H9 (cell line): ENCODE data around the gene SEMA6C. TPM values are rescaled to one million over a fixed set of nuclear protein-coding genes. Genes with fewer than 3 reads are reported as not detected.

Source experiments
- DNase-seq: peaks from one replicate; pipeline ENCODE4 v3.0.0-alpha.2; 2017
- H2AFZ ChIP-seq: one replicate; pipeline ENCODE4 v1.6.1; 2013; ENCODE audit warnings: mild to moderate bottlenecking, low read length, control low read depth, moderate library complexity
- H2AK5ac ChIP-seq: 2 replicates; pipeline ENCODE4 v1.6.1; 2013; ENCODE audit warnings: low read length, control low read depth, mixed read lengths; ENCODE audit not compliant: insufficient read length
- H2BK120ac ChIP-seq: one replicate; pipeline ENCODE4 v1.6.1; 2013; ENCODE audit warnings: low read depth, mild to moderate bottlenecking, low read length, control low read depth, inconsistent platforms; ENCODE audit not compliant: poor library complexity, severe bottlenecking
- H2BK12ac ChIP-seq: 2 replicates; pipeline ENCODE4 v1.6.1; 2013; ENCODE audit warnings: low read length, control low read depth, mixed read lengths, low read depth; ENCODE audit not compliant: insufficient read length
- H2BK15ac ChIP-seq: 2 replicates; pipeline ENCODE4 v1.6.1; 2013; ENCODE audit warnings: low read depth, low read length, control low read depth
- H2BK20ac ChIP-seq: one replicate; pipeline ENCODE4 v1.6.1; 2013; ENCODE audit warnings: low read depth, mild to moderate bottlenecking, low read length, control low read depth, inconsistent platforms; ENCODE audit not compliant: poor library complexity, severe bottlenecking
- H2BK5ac ChIP-seq: 2 replicates; pipeline ENCODE4 v1.6.1; 2013; ENCODE audit warnings: low read length, control low read depth, mixed read lengths; ENCODE audit not compliant: insufficient read length
- H3K14ac ChIP-seq: 2 replicates; pipeline ENCODE4 v1.6.1; 2013; ENCODE audit warnings: low read length, control low read depth; ENCODE audit not compliant: insufficient read depth
- H3K18ac ChIP-seq: 2 replicates; pipeline ENCODE4 v1.6.1; 2013; ENCODE audit warnings: low read depth, mild to moderate bottlenecking, mixed read lengths, low read length, control low read depth; ENCODE audit not compliant: insufficient read length
- H3K23ac ChIP-seq: 2 replicates; pipeline ENCODE4 v1.6.1; 2013; ENCODE audit warnings: low read length, control low read depth, mixed read lengths, low read depth; ENCODE audit not compliant: insufficient read length
- H3K23me2 ChIP-seq: 2 replicates; pipeline ENCODE4 v1.6.1; 2013; ENCODE audit warnings: low read depth, mild to moderate bottlenecking, mixed read lengths, low read length, control low read depth; ENCODE audit not compliant: insufficient read length, poor library complexity, severe bottlenecking
- H3K27ac ChIP-seq: 2 replicates; pipeline ENCODE4 v1.5.1; 2013; ENCODE audit warnings: low read length, control low read depth, mixed read lengths, low read depth; ENCODE audit not compliant: insufficient read length
- H3K27me3 ChIP-seq: 2 replicates; pipeline ENCODE4 v1.6.1; 2013; ENCODE audit warnings: low read length, control low read depth, inconsistent platforms; ENCODE audit not compliant: insufficient read depth
- H3K4ac ChIP-seq: 2 replicates; pipeline ENCODE4 v1.6.1; 2013; ENCODE audit warnings: low read depth, mild to moderate bottlenecking, control low read depth, inconsistent platforms, low read length, moderate library complexity
- H3K4me1 ChIP-seq: 2 replicates; pipeline ENCODE4 v1.6.1; 2013; ENCODE audit warnings: low read length, control low read depth, inconsistent platforms; ENCODE audit not compliant: insufficient read depth
- H3K4me2 ChIP-seq: 2 replicates; pipeline ENCODE4 v1.6.1; 2013; ENCODE audit warnings: low read length, control low read depth, mixed read lengths; ENCODE audit not compliant: insufficient read length, insufficient read depth
- H3K56ac ChIP-seq: 2 replicates; pipeline ENCODE4 v1.6.1; 2013; ENCODE audit warnings: low read depth, mild to moderate bottlenecking, mixed read lengths, low read length, control low read depth; ENCODE audit not compliant: insufficient read length
- H3K79me1 ChIP-seq: 2 replicates; pipeline ENCODE4 v1.6.1; 2013; ENCODE audit warnings: low read depth, mild to moderate bottlenecking, moderate library complexity, low read length, control low read depth, inconsistent platforms; ENCODE audit not compliant: insufficient read depth, poor library complexity, severe bottlenecking
- H3K79me2 ChIP-seq: 2 replicates; pipeline ENCODE4 v1.6.1; 2013; ENCODE audit warnings: low read length, control low read depth, inconsistent platforms; ENCODE audit not compliant: insufficient read depth
- H3K9ac ChIP-seq: 2 replicates; pipeline ENCODE4 v1.6.1; 2013; ENCODE audit warnings: low read length, control low read depth, mixed read lengths; ENCODE audit not compliant: insufficient read length; ENCODE audit errors: extremely low read depth
- H3K9me3 ChIP-seq: one replicate; pipeline ENCODE4 v1.6.1; 2013; ENCODE audit warnings: low read depth, low read length, inconsistent platforms; ENCODE audit not compliant: control insufficient read depth
- H3T11ph ChIP-seq: one replicate; pipeline ENCODE4 v1.6.1; 2013; ENCODE audit warnings: mild to moderate bottlenecking, low read length, control low read depth, inconsistent platforms
- H4K20me1 ChIP-seq: one replicate; pipeline ENCODE4 v1.6.1; 2013; ENCODE audit not compliant: control insufficient read depth, insufficient read length, insufficient read depth
- H4K5ac ChIP-seq: 2 replicates; pipeline ENCODE4 v1.6.1; 2013; ENCODE audit warnings: low read depth, mild to moderate bottlenecking, mixed read lengths, low read length, control low read depth; ENCODE audit not compliant: insufficient read length
- H4K8ac ChIP-seq: replicated peaks from 2 replicates; pipeline ENCODE4 v1.6.1; 2013; ENCODE audit warnings: low read length, control low read depth, mixed read lengths, low read depth; ENCODE audit not compliant: insufficient read length
- H4K91ac ChIP-seq: 2 replicates; pipeline ENCODE4 v1.6.1; 2013; ENCODE audit warnings: low read depth, mild to moderate bottlenecking, moderate library complexity, mixed read lengths, low read length, control low read depth; ENCODE audit not compliant: insufficient read length
- H3K27ac Mint-ChIP-seq, 3 experiments: 2 replicates in 2 of 3; 3 replicates in 1 of 3; pipeline ENCODE4 v1.8.0; 2020 to 2021; ENCODE audit warnings: mixed read lengths in 3 of 3, mild to moderate bottlenecking in 1 of 3, moderate library complexity in 1 of 3
- H3K27me3 Mint-ChIP-seq: 2 replicates; pipeline ENCODE4 v1.8.0; 2021; ENCODE audit warnings: low read depth, mild to moderate bottlenecking, moderate library complexity, mixed read lengths
- H3K36me3 Mint-ChIP-seq, 3 experiments: 2 replicates in 2 of 3; 3 replicates in 1 of 3; pipeline ENCODE4 v1.8.0; 2020 to 2021; ENCODE audit warnings: low read depth in 3 of 3, mixed read lengths in 3 of 3; ENCODE audit not compliant: insufficient read depth in 1 of 3
- H3K4me1 Mint-ChIP-seq, 2 experiments: 2 replicates each; pipeline ENCODE4 v1.8.0; 2020; ENCODE audit warnings: mixed read lengths in 2 of 2
- H3K4me3 Mint-ChIP-seq, 2 experiments: 2 replicates in 1 of 2; 3 replicates in 1 of 2; pipeline ENCODE4 v1.8.0; 2020 to 2021; ENCODE audit warnings: mild to moderate bottlenecking in 2 of 2, mixed read lengths in 2 of 2, moderate library complexity in 1 of 2
- H3K9me3 Mint-ChIP-seq, 2 experiments: 2 replicates in 1 of 2; 3 replicates in 1 of 2; pipeline ENCODE4 v1.8.0; 2020; ENCODE audit warnings: mild to moderate bottlenecking in 2 of 2, mixed read lengths in 2 of 2, moderate library complexity in 1 of 2
- CTCF ChIP-seq: fragments of 200-600 bp; sonication (generic); conservative IDR thresholded peaks from 3 replicates; pipeline ENCODE4 v1.8.0; 2021; ENCODE audit warnings: antibody characterized with exemption, mild to moderate bottlenecking
- WGBS: extraction: QIAGEN DNeasy Blood & Tissue Kit; methylation state at CpG from one replicate; pipeline ENCODE4 v1.1.7; 2013; ENCODE audit warnings: missing lambda C conversion rate, low lambda C conversion rate, mixed read lengths; ENCODE audit not compliant: insufficient read length; ENCODE audit errors: extremely low coverage; 5-methylcytosine and 5-hydroxymethylcytosine counted together
- total RNA-seq: library from RNA; stranded (reverse); gene quantifications from 2 replicates; pipeline ENCODE4 v1.2.1, GENCODE V29; 2021

Gene SEMA6C
- total RNA-seq, 1 experiment from 2014 or later: 12.3 TPM

GRCh38 chr1:151143057-151143435 lies 3.4 kb downstream of the SEMA6C start:
- no peak overlapping the region for H4K91ac ChIP-seq
- H2BK12ac ChIP-seq: no peak overlapping the region
- H3K9me3 ChIP-seq: no peaks in the 10 kb centered on the region
- peaks cover 4% of the 10 kb centered on the region for H4K20me1 ChIP-seq
- H2BK120ac ChIP-seq: no peak overlapping the region
- no peak for DNase-seq
- no peaks in the 10 kb centered on the region for H3K79me2 ChIP-seq
- H3K79me1 ChIP-seq: no peaks in the 10 kb centered on the region
- H3K36me3 Mint-ChIP-seq: peaks cover 5 to 10% (median 8%) of the 10 kb centered on the region in 3 experiments; a peak in 4 of 7 replicates
- no peak for TF ChIP-seq CTCF
- peaks cover 22% of the 10 kb centered on the region; the same call in 1 of the 2 replicates for H3K4me1 ChIP-seq
- no peaks in the 10 kb centered on the region for H3K9me3 Mint-ChIP-seq
- H3K23me2 ChIP-seq: peaks cover 24% of the 10 kb centered on the region
- H2BK5ac ChIP-seq: no peak overlapping the region
- H3K4me1 Mint-ChIP-seq: peaks cover 34 to 43% of the 10 kb centered on the region in 2 experiments
- no peak overlapping the region; the same call in 1 of the 2 replicates for H2BK15ac ChIP-seq
- H3T11ph ChIP-seq: no peak overlapping the region
- H3K4me3 Mint-ChIP-seq: 0 out of 5 replicates have a peak overlapping the region, but pooled peaks of 1 of the 2 experiments have one; percentile 24
- no peak overlapping the region for H2AK5ac ChIP-seq
- H3K9ac ChIP-seq: no peak overlapping the region
- H3K4ac ChIP-seq: no peak overlapping the region
- no peaks in the 10 kb centered on the region; the same call in 1 of the 2 replicates for H3K27me3 ChIP-seq
- no peak overlapping the region for H4K5ac ChIP-seq
- peaks cover 26% of the 10 kb centered on the region for H3K27me3 Mint-ChIP-seq
- no peak overlapping the region for H3K14ac ChIP-seq
- H4K8ac ChIP-seq: no peak overlapping the region
- no peak overlapping the region for H2AFZ ChIP-seq
- H3K23ac ChIP-seq: no peak overlapping the region
- H3K4me2 ChIP-seq: peak overlapping the region; percentile 90
- no CpG with 5 or more reads among the region's 7 CpGs for WGBS
- H3K27ac ChIP-seq: no peak overlapping the region
- H2BK20ac ChIP-seq: no peak overlapping the region
- H3K56ac ChIP-seq: no peak overlapping the region
- no peak overlapping the region for H3K18ac ChIP-seq
- H3K27ac Mint-ChIP-seq: no peak overlapping the region
